A549 (cell line): ENCODE data around the gene LPCAT1. TPM values are rescaled to one million over a fixed set of nuclear protein-coding genes. Genes with fewer than 3 reads are reported as not detected.

ENCODE experiments used
- ATAC-seq, 2 experiments: fragments of 200-7000 bp in 1 of 2; fragments of >200 bp in 1 of 2; cut with Nextera tagmentation in 1 of 2; cut with Tn5 transposase in 1 of 2; 3 replicates each; pipeline versions ENCODE4 v1.8.0 to v1.9.1; 2018 to 2020; ENCODE audit warnings: mild to moderate bottlenecking in 1 of 2, moderate library complexity in 1 of 2
- CTCF ChIA-PET: fragments of 300-600 bp; sonication (Branson Sonifier 250); formaldehyde crosslinking; extraction: SDS; loops from one replicate; lab custom pipeline; 2021; ENCODE audit warnings: antibody characterized with exemption, inconsistent platforms; lab: Yijun Ruan, JAX
- POLR2A ChIA-PET: fragments of 350-600 bp; formaldehyde crosslinking; extraction: SDS; loops from one replicate; lab custom pipeline; 2021; ENCODE audit warnings: antibody characterized with exemption, inconsistent platforms; lab: Yijun Ruan, JAX
- DNase-seq, 2 experiments: peaks; one replicate each; pipeline versions ENCODE4 v3.0.0 to v3.0.0-alpha.2; 2011 to 2016; ENCODE audit warnings: low read depth in 1 of 2, low spot score in 1 of 2
- FAIRE-seq: peaks from 2 replicates; lab custom pipeline; 2011; peaks lifted over from hg19 to GRCh38; lab: Jason Lieb, UNC
- H3K27ac ChIP-seq, 2 experiments: fragments of >200 bp; sonication (Bioruptor Twin); formaldehyde crosslinking; 3 replicates each; pipeline ENCODE4 v1.5.1; 2016 to 2017
- H3K4me1 ChIP-seq: fragments of >200 bp; sonication (Bioruptor Twin); formaldehyde crosslinking; 3 replicates; pipeline ENCODE4 v1.6.1; 2016
- H3K4me2 ChIP-seq: fragments of >200 bp; sonication (Bioruptor Twin); formaldehyde crosslinking; 3 replicates; pipeline ENCODE4 v1.6.1; 2016
- H3K4me3 ChIP-seq: fragments of >200 bp; sonication (Bioruptor Twin); formaldehyde crosslinking; 3 replicates; pipeline ENCODE4 v1.5.1; 2016
- H3K9me3 ChIP-seq: fragments of >200 bp; sonication (Bioruptor Twin); formaldehyde crosslinking; 3 replicates; pipeline ENCODE4 v1.6.1; 2016
- BHLHE40 ChIP-seq: IDR thresholded peaks from 2 replicates; pipeline ENCODE4 v1.6.1; 2012; ENCODE audit warnings: low read depth, low read length, inconsistent platforms
- CBX2 ChIP-seq: fragments of 200-600 bp; sonication (generic); IDR thresholded peaks from 2 replicates; pipeline ENCODE4 v1.6.1; 2016; ENCODE audit warnings: low read depth, mild to moderate bottlenecking, borderline replicate concordance
- CBX8 ChIP-seq: fragments of 200-600 bp; sonication (generic); IDR thresholded peaks from 2 replicates; pipeline ENCODE4 v1.6.1; 2016
- CHD2 ChIP-seq: fragments of 150-350 bp; IDR thresholded peaks from 2 replicates; pipeline ENCODE4 v1.6.1; 2014; ENCODE audit warnings: low read length; ENCODE audit not compliant: partially characterized antibody
- EHF ChIP-seq: fragments of 250-450 bp; sonication (Bioruptor Pico); IDR thresholded peaks from 2 replicates; pipeline ENCODE4 v1.5.0; 2020; ENCODE audit warnings: mild to moderate bottlenecking
- EHMT2 ChIP-seq: fragments of 200-600 bp; sonication (generic); IDR thresholded peaks from 2 replicates; pipeline ENCODE4 v1.6.1; 2016; ENCODE audit warnings: antibody characterized with exemption, low read depth, mild to moderate bottlenecking, moderate library complexity
- ESRRA ChIP-seq: fragments of 150-350 bp; IDR thresholded peaks from 2 replicates; pipeline ENCODE4 v1.6.1; 2014; ENCODE audit warnings: mild to moderate bottlenecking, low read length, borderline replicate concordance
- HDAC2 ChIP-seq: fragments of 200-600 bp; sonication (generic); IDR thresholded peaks from 2 replicates; pipeline ENCODE4 v1.6.1; 2016
- HES2 ChIP-seq: fragments of >200 bp; sonication (Bioruptor Twin); formaldehyde crosslinking; IDR thresholded peaks from 2 replicates; pipeline ENCODE4 v1.6.1; 2016
- HOXA7 ChIP-seq: fragments of 250-450 bp; sonication (Bioruptor Pico); IDR thresholded peaks from 2 replicates; pipeline ENCODE4 v1.5.0; 2020; ENCODE audit warnings: mild to moderate bottlenecking, moderate library complexity
- HOXB13 ChIP-seq: fragments of 250-450 bp; sonication (Bioruptor Pico); IDR thresholded peaks from 2 replicates; pipeline ENCODE4 v1.5.0; 2020; ENCODE audit warnings: low read depth, mild to moderate bottlenecking, moderate library complexity
- HOXB5 ChIP-seq: fragments of 250-450 bp; sonication (Bioruptor Pico); IDR thresholded peaks from 2 replicates; pipeline ENCODE4 v1.5.0; 2020; ENCODE audit warnings: mild to moderate bottlenecking, moderate library complexity
- KDM5A ChIP-seq: fragments of 200-600 bp; sonication (generic); IDR thresholded peaks from 2 replicates; pipeline ENCODE4 v1.6.1; 2016; ENCODE audit warnings: antibody characterized with exemption, mild to moderate bottlenecking
- MAZ ChIP-seq: fragments of 150-350 bp; IDR thresholded peaks from 2 replicates; pipeline ENCODE4 v1.6.1; 2014; ENCODE audit warnings: antibody characterized with exemption, low read depth, low read length, borderline replicate concordance
- MYC ChIP-seq: IDR thresholded peaks from 2 replicates; pipeline ENCODE4 v1.6.1; 2012; ENCODE audit warnings: mild to moderate bottlenecking, inconsistent platforms, low read length, improper control_type of control experiment, borderline replicate concordance
- NFE2L2 ChIP-seq: fragments of 150-350 bp; conservative IDR thresholded peaks from 2 replicates; pipeline ENCODE4 v1.6.1; 2014; ENCODE audit warnings: low read length
- POLR2A ChIP-seq: IDR thresholded peaks from 2 replicates; pipeline ENCODE4 v1.6.1; 2012; ENCODE audit warnings: mild to moderate bottlenecking, low read length
- POLR2AphosphoS2 ChIP-seq: conservative IDR thresholded peaks from 2 replicates; pipeline ENCODE4 v1.6.1; 2012; ENCODE audit warnings: low read length, improper control_type of control experiment, inconsistent platforms
- RARB ChIP-seq: fragments of 250-450 bp; sonication (Bioruptor Pico); IDR thresholded peaks from 2 replicates; pipeline ENCODE4 v1.8.0; 2021; ENCODE audit warnings: mild to moderate bottlenecking, moderate library complexity
- RCOR1 ChIP-seq: fragments of 150-350 bp; IDR thresholded peaks from 2 replicates; pipeline ENCODE4 v1.6.1; 2014; ENCODE audit warnings: antibody characterized with exemption, low read length, low read depth
- RNF2 ChIP-seq: fragments of 200-600 bp; sonication (generic); IDR thresholded peaks from 2 replicates; pipeline ENCODE4 v1.6.1; 2016; ENCODE audit warnings: low read depth, mild to moderate bottlenecking, antibody characterized with exemption, moderate library complexity, borderline replicate concordance
- SREBF2 ChIP-seq: fragments of 450-650 bp; IDR thresholded peaks from 2 replicates; pipeline ENCODE4 v1.6.1; 2014; ENCODE audit warnings: mild to moderate bottlenecking, moderate library complexity
- TP53 ChIP-seq: fragments of 250-450 bp; sonication (Bioruptor Pico); IDR thresholded peaks from 2 replicates; pipeline ENCODE4 v1.5.0; 2021; ENCODE audit warnings: mild to moderate bottlenecking, moderate library complexity
- ZSCAN20 ChIP-seq: fragments of 250-450 bp; sonication (Bioruptor Pico); IDR thresholded peaks from 2 replicates; pipeline ENCODE4 v1.8.0; 2022; ENCODE audit warnings: mild to moderate bottlenecking, moderate library complexity
- WGBS: methylation state at CpG from one replicate; pipeline ENCODE4 v1.1.6; 2017; ENCODE audit errors: missing lambda C conversion rate; 5-methylcytosine and 5-hydroxymethylcytosine counted together
- polyA plus RNA-seq, 4 experiments: library from polyadenylated mRNA; depleted of rRNA in 3 of 4; stranded (reverse); fragments of >200 nt; fragmentation: RNase III in 1 of 4; extraction: RNeasy Plus Mini Kit Qiagen cat#74134 plus additional on column Dnase treatment in 1 of 4; gene quantifications; 2 replicates in 3 of 4; 3 replicates in 1 of 4; pipeline ENCODE4 v1.2.3, GENCODE V29; 2011 to 2017
- TF ChIP-seq, protein P1 (sequence below): fragments of 250-450 bp; sonication (Bioruptor Pico); IDR thresholded peaks from 2 replicates; pipeline ENCODE4 v1.5.0; 2021; ENCODE audit warnings: mild to moderate bottlenecking, moderate library complexity, borderline replicate concordance
- TF ChIP-seq, protein P2 (sequence below): fragments of >200 bp; sonication (Bioruptor Twin); formaldehyde crosslinking; IDR thresholded peaks from 3 replicates; pipeline ENCODE4 v1.6.1; 2016
- TF ChIP-seq, protein P3 (sequence below): fragments of >200 bp; sonication (Bioruptor Twin); formaldehyde crosslinking; IDR thresholded peaks from 3 replicates; pipeline ENCODE4 v1.5.1; 2016
- TF ChIP-seq, protein P4 (sequence below): IDR thresholded peaks from 2 replicates; pipeline ENCODE4 v1.6.1; 2012

Gene LPCAT1
- polyA plus RNA-seq, 2 of the 4 experiments (the other 2 are of a cell fraction), result 22.9 to 74.9 TPM

DNA sequence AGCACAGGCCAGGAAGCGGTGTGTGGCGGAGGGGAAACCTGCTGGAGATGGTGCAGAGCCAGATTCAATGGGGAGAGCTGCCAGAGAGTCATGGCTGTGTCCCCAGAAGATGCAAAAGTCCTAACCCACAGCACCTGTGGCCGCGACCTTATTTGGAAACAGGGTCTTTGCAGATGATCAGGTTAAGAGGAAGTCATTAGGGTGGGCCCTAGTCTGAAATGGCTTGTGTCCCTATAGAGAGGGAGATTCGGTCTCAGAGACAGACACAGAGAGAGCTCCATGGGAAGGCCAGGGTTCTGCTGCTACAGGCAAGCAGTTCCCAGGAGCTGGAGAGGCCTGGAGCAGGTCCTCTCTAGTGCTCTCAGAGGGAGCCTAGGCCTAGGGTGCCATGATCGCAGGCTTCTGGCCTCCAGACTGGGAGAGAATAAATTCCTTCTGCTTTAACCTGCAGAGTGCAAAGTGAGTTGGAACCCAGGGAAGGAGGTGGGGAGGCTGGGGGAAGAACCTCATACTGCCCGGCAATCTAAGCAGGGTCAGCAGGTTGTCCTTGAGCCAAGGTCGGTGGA lies 1.9 kb upstream of the LPCAT1 start:
- FAIRE-seq, result no peak
- POLR2A ChIA-PET, result no interaction called here

DNA sequence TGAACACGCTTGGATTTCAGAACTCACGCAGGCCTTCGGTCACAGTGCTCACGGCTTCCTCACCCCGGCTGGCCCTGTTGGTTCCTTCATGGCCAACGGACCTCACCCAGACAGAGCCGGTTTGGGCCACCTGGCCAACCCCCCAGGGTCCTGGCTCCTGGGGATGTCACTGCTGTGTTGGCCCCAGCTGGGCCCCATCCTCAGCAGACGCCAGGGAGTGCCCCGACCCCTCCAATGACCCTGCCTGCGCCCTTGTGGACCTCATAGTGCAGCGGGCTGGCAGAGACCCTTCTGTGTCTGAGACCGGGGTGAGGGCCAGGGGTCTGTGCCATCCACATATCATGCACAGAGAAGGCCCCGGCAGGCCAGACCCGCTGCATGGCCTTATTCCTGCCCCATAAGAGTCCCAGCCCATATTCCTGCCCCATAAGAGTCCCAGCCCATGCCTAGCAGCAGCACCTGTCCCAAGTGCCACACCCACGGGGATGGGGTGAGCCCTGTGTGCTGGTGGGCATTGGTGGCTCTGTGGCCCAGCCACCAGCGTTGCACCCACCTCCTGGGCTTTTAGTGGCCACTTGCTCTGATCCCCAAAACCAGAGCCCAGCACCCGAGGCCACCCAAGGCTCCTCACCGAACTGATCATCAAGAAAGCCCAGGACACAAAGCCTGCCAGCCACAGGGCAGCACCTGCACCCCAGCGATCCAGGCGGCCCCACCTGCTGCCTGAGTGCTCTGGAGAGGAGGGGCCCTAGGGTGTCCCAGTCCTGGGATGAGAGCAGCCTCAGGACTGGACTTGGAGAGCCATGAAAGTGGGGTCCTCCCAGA lies 1.3 kb upstream of the LPCAT1 start:
- ChIA-PET CTCF (interaction anchor here (1.2 to 1.7 kb wide), 2 partner anchors 18 to 25 kb away, joined by 3 to 4 read pairs; no protein-coding TSS in a partner anchor), POLR2A (interaction anchor here (1.5 to 1.6 kb wide), 2 partner anchors 12 to 18 kb away, joined by 5 read pairs; no protein-coding TSS in a partner anchor)
- ATAC-seq (no peak), DNase-seq (no peak), FAIRE-seq (no peak)
- Histone ChIP-seq H3K27ac (peak overlapping the region; percentile 93 to 99), H3K4me3 (no peak overlapping the region; the same call in 2 of the 3 replicates), H3K4me1 (peaks cover 24% of the 10 kb centered on the region), H3K9me3 (no peaks in the 10 kb centered on the region), H3K4me2 (peak overlapping the region; percentile 98)
- TF ChIP-seq POLR2A, result 0 out of 2 replicates have a peak, but pooled peaks have one; percentile 19
- TF ChIP-seq, protein P1, sequence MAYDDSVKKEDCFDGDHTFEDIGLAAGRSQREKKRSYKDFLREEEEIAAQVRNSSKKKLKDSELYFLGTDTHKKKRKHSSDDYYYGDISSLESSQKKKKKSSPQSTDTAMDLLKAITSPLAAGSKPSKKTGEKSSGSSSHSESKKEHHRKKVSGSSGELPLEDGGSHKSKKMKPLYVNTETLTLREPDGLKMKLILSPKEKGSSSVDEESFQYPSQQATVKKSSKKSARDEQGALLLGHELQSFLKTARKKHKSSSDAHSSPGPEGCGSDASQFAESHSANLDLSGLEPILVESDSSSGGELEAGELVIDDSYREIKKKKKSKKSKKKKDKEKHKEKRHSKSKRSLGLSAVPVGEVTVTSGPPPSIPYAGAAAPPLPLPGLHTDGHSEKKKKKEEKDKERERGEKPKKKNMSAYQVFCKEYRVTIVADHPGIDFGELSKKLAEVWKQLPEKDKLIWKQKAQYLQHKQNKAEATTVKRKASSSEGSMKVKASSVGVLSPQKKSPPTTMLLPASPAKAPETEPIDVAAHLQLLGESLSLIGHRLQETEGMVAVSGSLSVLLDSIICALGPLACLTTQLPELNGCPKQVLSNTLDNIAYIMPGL (CRISPR knock-in tag), result no peak
- WGBS, result 90% methylated on average over 7 of the region's 20 CpGs

More for the DNA sequence above, 1.9 kb upstream of the LPCAT1 start:
- ATAC-seq, result no peak
- Histone ChIP-seq H3K4me3 (no peak overlapping the region), H3K27ac (peak overlapping the region in 1 of 2 experiments; percentile 23; a peak in 1 of 6 replicates), H3K9me3 (no peaks in the 10 kb centered on the region)
- TF ChIP-seq NFE2L2, result no peak
- no peak for TF ChIP-seq MYC
- TF ChIP-seq KDM5A, result no peak
- TF ChIP-seq HOXB5 (CRISPR knock-in tag), result no peak
- no peak for TF ChIP-seq EHMT2
- no peak for TF ChIP-seq HES2
- TF ChIP-seq SREBF2, result no peak
- no peak for TF ChIP-seq ESRRA
- TF ChIP-seq CBX2, result no peak
- TF ChIP-seq POLR2A, result no peak
- TF ChIP-seq CHD2, result no peak
- TF ChIP-seq EHF (CRISPR knock-in tag), result no peak
- TF ChIP-seq POLR2AphosphoS2, result no peak
- TF ChIP-seq HDAC2, result no peak
- TF ChIP-seq CBX8, result no peak
- TF ChIP-seq, protein P2, sequence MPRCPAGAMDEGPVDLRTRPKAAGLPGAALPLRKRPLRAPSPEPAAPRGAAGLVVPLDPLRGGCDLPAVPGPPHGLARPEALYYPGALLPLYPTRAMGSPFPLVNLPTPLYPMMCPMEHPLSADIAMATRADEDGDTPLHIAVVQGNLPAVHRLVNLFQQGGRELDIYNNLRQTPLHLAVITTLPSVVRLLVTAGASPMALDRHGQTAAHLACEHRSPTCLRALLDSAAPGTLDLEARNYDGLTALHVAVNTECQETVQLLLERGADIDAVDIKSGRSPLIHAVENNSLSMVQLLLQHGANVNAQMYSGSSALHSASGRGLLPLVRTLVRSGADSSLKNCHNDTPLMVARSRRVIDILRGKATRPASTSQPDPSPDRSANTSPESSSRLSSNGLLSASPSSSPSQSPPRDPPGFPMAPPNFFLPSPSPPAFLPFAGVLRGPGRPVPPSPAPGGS, result no peak
- TF ChIP-seq, all 56 proteins: peak for 0
- 90% methylated on average over 8 of the region's 8 CpGs for WGBS
- H3K4me2 ChIP-seq, result no peak overlapping the region
- H3K4me1 ChIP-seq, result peaks cover 23% of the 10 kb centered on the region
- CTCF ChIA-PET, result interaction anchor here (0.9 to 1.0 kb wide), 2 partner anchors 14 to 521 kb away, joined by 3 read pairs; no protein-coding TSS in a partner anchor
- DNase-seq, result no peak

- POLR2A ChIA-PET, result interaction anchor here (1.0 to 2.9 kb wide), 6 partner anchors 11 to 93 kb away, joined by 3 to 13 read pairs (median 5); no protein-coding TSS in a partner anchor
- H3K9me3 ChIP-seq, result no peaks in the 10 kb centered on the region
- peak; percentile 11 to 38; a peak in 4 of 6 replicates for ATAC-seq
- no peak for DNase-seq
- FAIRE-seq, result no peak
- peak overlapping the region; percentile 93 for H3K4me3 ChIP-seq
- H3K27ac ChIP-seq, result peak overlapping the region; percentile 93 to 99
- CTCF ChIA-PET, result interaction anchor here (1.0 to 1.7 kb wide), 3 partner anchors 11 to 26 kb away, joined by 3 to 4 read pairs (median 3); no protein-coding TSS in a partner anchor
- WGBS, result 71% methylated on average over 7 of the region's 13 CpGs
- H3K4me1 ChIP-seq, result peaks cover 29% of the 10 kb centered on the region
- peak overlapping the region; percentile 98 for H3K4me2 ChIP-seq
- no peak for TF ChIP-seq ZSCAN20
- no peak for TF ChIP-seq TP53 (CRISPR knock-in tag)
- TF ChIP-seq HOXB13 (CRISPR knock-in tag), result no peak
- TF ChIP-seq EHF (CRISPR knock-in tag), result no peak
- TF ChIP-seq EHMT2, result no peak
- TF ChIP-seq RARB (CRISPR knock-in tag), result no peak
- no peak for TF ChIP-seq CBX2
- TF ChIP-seq HOXA7 (CRISPR knock-in tag), result no peak
- TF ChIP-seq, protein P3, sequence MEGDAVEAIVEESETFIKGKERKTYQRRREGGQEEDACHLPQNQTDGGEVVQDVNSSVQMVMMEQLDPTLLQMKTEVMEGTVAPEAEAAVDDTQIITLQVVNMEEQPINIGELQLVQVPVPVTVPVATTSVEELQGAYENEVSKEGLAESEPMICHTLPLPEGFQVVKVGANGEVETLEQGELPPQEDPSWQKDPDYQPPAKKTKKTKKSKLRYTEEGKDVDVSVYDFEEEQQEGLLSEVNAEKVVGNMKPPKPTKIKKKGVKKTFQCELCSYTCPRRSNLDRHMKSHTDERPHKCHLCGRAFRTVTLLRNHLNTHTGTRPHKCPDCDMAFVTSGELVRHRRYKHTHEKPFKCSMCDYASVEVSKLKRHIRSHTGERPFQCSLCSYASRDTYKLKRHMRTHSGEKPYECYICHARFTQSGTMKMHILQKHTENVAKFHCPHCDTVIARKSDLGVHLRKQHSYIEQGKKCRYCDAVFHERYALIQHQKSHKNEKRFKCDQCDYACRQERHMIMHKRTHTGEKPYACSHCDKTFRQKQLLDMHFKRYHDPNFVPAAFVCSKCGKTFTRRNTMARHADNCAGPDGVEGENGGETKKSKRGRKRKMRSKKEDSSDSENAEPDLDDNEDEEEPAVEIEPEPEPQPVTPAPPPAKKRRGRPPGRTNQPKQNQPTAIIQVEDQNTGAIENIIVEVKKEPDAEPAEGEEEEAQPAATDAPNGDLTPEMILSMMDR, result no peak
- no peak for TF ChIP-seq RCOR1
- no peak for TF ChIP-seq MAZ
- TF ChIP-seq, protein P4, sequence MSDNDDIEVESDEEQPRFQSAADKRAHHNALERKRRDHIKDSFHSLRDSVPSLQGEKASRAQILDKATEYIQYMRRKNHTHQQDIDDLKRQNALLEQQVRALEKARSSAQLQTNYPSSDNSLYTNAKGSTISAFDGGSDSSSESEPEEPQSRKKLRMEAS, result no peak
- no peak for TF ChIP-seq BHLHE40
- TF ChIP-seq RNF2, result no peak
- TF ChIP-seq POLR2AphosphoS2, result no peak
Observed at GRCh38 chr5:1524481-1524798, 680 bp upstream of the LPCAT1 start.
